GM12878 (cell line): ENCODE results near the gene MRAS. TPM values are rescaled to one million over a fixed set of nuclear protein-coding genes. Genes with fewer than 3 reads are reported as not detected.

ENCODE experiments used
- ATAC-seq: fragments of 200-7000 bp; cut with Tn5 transposase; 3 replicates; pipeline ENCODE4 v1.9.1; 2020; ENCODE audit warnings: mild to moderate bottlenecking, moderate library complexity
- BruUV-seq: library from RNA; stranded (reverse); fragments of 400-500 nt; replicated peaks from 2 replicates; lab custom pipeline; 2021; lab: Mats Ljungman, UMichigan
- CTCF ChIA-PET: fragments of 300-600 bp; sonication (Branson Sonifier 250); formaldehyde crosslinking; extraction: SDS; loops from one replicate; lab custom pipeline; 2021; ENCODE audit warnings: inconsistent platforms; lab: Yijun Ruan, JAX
- POLR2A ChIA-PET: fragments of 350-600 bp; formaldehyde crosslinking; extraction: SDS; loops from one replicate; lab custom pipeline; 2021; ENCODE audit warnings: inconsistent platforms; lab: Charles Lee
- RAD21 ChIA-PET: fragments of 300-600 bp; sonication (Branson Sonifier 250); formaldehyde crosslinking; loops from one replicate; lab custom pipeline; 2023; ENCODE audit warnings: antibody characterized with exemption; ENCODE audit not compliant: unreplicated experiment; lab: Charles Lee
- SMC1A ChIA-PET: fragments of 300-600 bp; sonication (Branson Sonifier 250); formaldehyde crosslinking; loops from one replicate; lab custom pipeline; 2023; ENCODE audit not compliant: unreplicated experiment, uncharacterized antibody; lab: Charles Lee
- DNase-seq: peaks from one replicate; pipeline ENCODE4 v3.0.0-alpha.2; 2011; ENCODE audit warnings: low read depth, low spot score
- FAIRE-seq: peaks from 3 replicates; lab custom pipeline; 2011; peaks lifted over from hg19 to GRCh38; lab: Jason Lieb, UNC
- H2AFZ ChIP-seq: 2 replicates; pipeline ENCODE4 v1.6.0; 2011; ENCODE audit warnings: low read depth, low read length, control low read depth; ENCODE audit not compliant: control insufficient read depth
- H3K27ac ChIP-seq: 2 replicates; pipeline ENCODE4 v1.5.1; 2011; ENCODE audit warnings: control low read depth; ENCODE audit not compliant: control insufficient read depth, insufficient read depth
- H3K27me3 ChIP-seq, 2 experiments: replicated peaks in 1 of 2; 2 replicates each; pipeline versions ENCODE4 v1.6.0 to v1.6.1; 2011; ENCODE audit warnings: low read length in 1 of 2; ENCODE audit not compliant: control insufficient read depth in 2 of 2, insufficient read depth in 2 of 2
- H3K36me3 ChIP-seq, 2 experiments: 2 replicates each; pipeline ENCODE4 v1.5.1; 2011; ENCODE audit warnings: low read length in 1 of 2; ENCODE audit not compliant: control insufficient read depth in 2 of 2, insufficient read depth in 2 of 2
- H3K4me1 ChIP-seq: 2 replicates; pipeline ENCODE4 v1.6.1; 2011; ENCODE audit warnings: mild to moderate bottlenecking, low read length, moderate library complexity, mixed read lengths; ENCODE audit not compliant: control insufficient read depth, insufficient read depth
- H3K4me2 ChIP-seq: 2 replicates; pipeline ENCODE4 v1.6.0; 2011; ENCODE audit warnings: control low read depth; ENCODE audit not compliant: control insufficient read depth, insufficient read depth
- H3K4me3 ChIP-seq: fragments of 200-600 bp; sonication (generic); 2 replicates; pipeline ENCODE4 v1.5.1; 2016
- H3K79me2 ChIP-seq: 2 replicates; pipeline ENCODE4 v1.6.0; 2011; ENCODE audit warnings: low read length; ENCODE audit not compliant: control insufficient read depth, insufficient read depth
- H3K9ac ChIP-seq: 2 replicates; pipeline ENCODE4 v1.8.0; 2011; ENCODE audit warnings: low read length, control low read depth, mixed read lengths; ENCODE audit not compliant: control insufficient read depth, insufficient read depth
- H3K9me3 ChIP-seq: replicated peaks from 3 replicates; pipeline ENCODE4 v1.5.1; 2011; ENCODE audit warnings: mild to moderate bottlenecking, low read length; ENCODE audit not compliant: control insufficient read depth, insufficient read depth
- H4K20me1 ChIP-seq: 2 replicates; pipeline ENCODE4 v1.6.0; 2011; ENCODE audit not compliant: control insufficient read depth, insufficient read depth
- EZH2 ChIP-seq: IDR thresholded peaks from 2 replicates; pipeline ENCODE4 v1.6.1; 2012; ENCODE audit warnings: low read depth, mild to moderate bottlenecking, control low read depth, inconsistent platforms, low read length, borderline replicate concordance; ENCODE audit not compliant: control insufficient read depth
- GABPA ChIP-seq: IDR thresholded peaks from 2 replicates; pipeline ENCODE4 v1.6.1; 2014; ENCODE audit warnings: antibody characterized with exemption, low read depth, mild to moderate bottlenecking, inconsistent platforms
- HCFC1 ChIP-seq: fragments of 150-350 bp; IDR thresholded peaks from 2 replicates; pipeline ENCODE4 v1.6.1; 2014; ENCODE audit warnings: low read length
- MTA3 ChIP-seq: IDR thresholded peaks from 2 replicates; pipeline ENCODE4 v1.6.1; 2012; ENCODE audit warnings: low read length, inconsistent platforms, borderline replicate concordance
- MYB ChIP-seq: fragments of 150-350 bp; IDR thresholded peaks from 2 replicates; pipeline ENCODE4 v1.6.1; 2014; ENCODE audit warnings: mild to moderate bottlenecking, low read depth, low read length, borderline replicate concordance
- RAD51 ChIP-seq: fragments of 450-650 bp; IDR thresholded peaks from 2 replicates; pipeline ENCODE4 v1.6.1; 2016; ENCODE audit warnings: moderate library complexity, mild to moderate bottlenecking, inconsistent platforms
- SREBF2 ChIP-seq: IDR thresholded peaks from 2 replicates; pipeline ENCODE4 v1.6.1; 2012; ENCODE audit warnings: mild to moderate bottlenecking, low read length
- SUZ12 ChIP-seq: fragments of 200-600 bp; sonication (generic); IDR thresholded peaks from one replicate; pipeline ENCODE4 v1.6.1; 2018; ENCODE audit warnings: antibody characterized with exemption, mild to moderate bottlenecking; ENCODE audit not compliant: unreplicated experiment
- YY1 ChIP-seq: IDR thresholded peaks from 2 replicates; pipeline ENCODE4 v1.6.1; 2011; ENCODE audit warnings: low read depth, mild to moderate bottlenecking, low read length
- WGBS: methylation state at CpG from one replicate; pipeline ENCODE4 v1.1.6; 2016; ENCODE audit warnings: low lambda C conversion rate; ENCODE audit not compliant: insufficient replicate concordance, insufficient coverage; ENCODE audit errors: missing lambda C conversion rate; 5-methylcytosine and 5-hydroxymethylcytosine counted together
- in situ Hi-C: fragments of 300-500 bp; cut with MboI; formaldehyde crosslinking; loops from 9 replicates; pipeline ENCODE4 v1.14.3; 2018; ENCODE audit warnings: mixed read lengths
- intact Hi-C: fragments of 100-400 bp; cut with micrococcal nuclease; formaldehyde crosslinking; loops from one replicate; pipeline ENCODE4 v1.14.2; 2022; ENCODE audit not compliant: unreplicated experiment
- polyA plus RNA-seq, 11 experiments: library from polyadenylated mRNA; depleted of rRNA in 4 of 11; unstranded in 6 of 11; stranded (reverse) in 5 of 11; fragments of >200 nt; fragmentation: Nextera tagmentation in 4 of 11; fragmentation: Illumina TruSeq in 1 of 11; extraction: Ambion mirVana in 4 of 11; extraction: Trizol in 1 of 11; gene quantifications; 1 replicate in 1 of 11; 2 replicates in 10 of 11; pipeline versions ENCODE4 v1.2.1 to v1.2.3, GENCODE V29; 2011 to 2016; ENCODE audit warnings: inconsistent platforms in 2 of 11, missing spikeins in 2 of 11, low read depth in 1 of 11
- total RNA-seq, 4 experiments: library from RNA; depleted of rRNA in 3 of 4; stranded (reverse); fragments of >200 nt in 3 of 4; fragmentation: Illumina TruSeq in 1 of 4; extraction: Trizol in 1 of 4; gene quantifications; 2 replicates each; pipeline versions ENCODE4 v1.2.1 to v1.2.3, GENCODE V29; 2013 to 2021
- TF ChIP-seq, protein P1 (sequence below): fragments of 450-650 bp; IDR thresholded peaks from 2 replicates; pipeline ENCODE4 v1.6.1; 2016; ENCODE audit warnings: mild to moderate bottlenecking
- TF ChIP-seq, protein P2 (sequence below): fragments of 450-650 bp; IDR thresholded peaks from 2 replicates; pipeline ENCODE4 v1.6.1; 2016; ENCODE audit warnings: mild to moderate bottlenecking
- TF ChIP-seq, protein P3 (sequence below): fragments of 450-650 bp; IDR thresholded peaks from 2 replicates; pipeline ENCODE4 v1.6.1; 2017; ENCODE audit warnings: borderline replicate concordance

The MRAS gene
- total and polyA plus RNA-seq, 10 of the 15 experiments (the other 5 are each of a cell fraction or from before 2014, with no cell fraction given): 0.01 to 0.44 (median 0.17) TPM; not detected in 6

DNA sequence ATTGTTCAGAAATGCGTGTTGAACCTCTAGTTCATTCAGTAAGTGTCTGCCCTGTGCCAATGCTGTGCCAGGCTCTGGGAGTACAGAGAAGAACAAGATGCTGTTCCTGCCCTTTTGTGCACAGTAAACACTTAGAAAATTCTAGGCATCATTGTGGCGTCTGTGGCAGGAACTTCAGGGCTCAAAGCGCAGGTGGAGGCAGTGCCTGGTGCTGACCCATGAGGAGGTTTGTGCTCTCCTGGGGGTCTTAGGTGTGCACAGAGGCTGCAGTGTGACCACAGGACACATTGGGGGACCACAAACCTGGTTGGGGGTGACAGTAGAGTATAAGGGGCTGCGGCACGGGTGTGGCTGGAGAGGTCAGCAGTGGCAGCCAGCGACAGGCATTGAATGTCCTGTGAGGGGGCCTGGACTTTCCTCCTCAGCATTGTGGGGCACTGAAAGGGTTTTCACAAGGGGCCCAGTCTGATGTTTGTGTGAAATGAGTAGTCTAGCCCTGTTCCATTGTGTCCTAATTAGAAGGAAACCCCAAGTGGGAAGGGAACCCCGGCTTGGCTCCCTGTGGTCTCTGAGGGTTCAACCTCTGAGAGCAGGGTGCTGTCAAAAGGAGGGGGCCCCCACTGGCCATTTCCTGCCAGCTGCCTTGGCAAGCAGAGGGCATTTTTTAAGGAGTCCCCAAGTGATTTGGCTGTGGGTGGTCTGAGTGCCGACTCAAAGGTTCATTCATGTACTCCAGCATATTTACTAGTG lies 20.9 kb downstream of the MRAS start:
- POLR2A ChIA-PET: no interaction called here
- FAIRE-seq (no peak), ATAC-seq (no peak), DNase-seq (no peak)
- in situ Hi-C loops (no loop called here), intact Hi-C loops (no loop called here)
- peaks cover 4% of the 10 kb centered on the region for H3K9me3 ChIP-seq
- no peak overlapping the region for H3K4me3 ChIP-seq
- WGBS: 46% methylated on average over 8 of the region's 8 CpGs
- H3K36me3 ChIP-seq: no peaks in the 10 kb centered on the region
- H4K20me1 ChIP-seq: peaks cover 2% of the 10 kb centered on the region; the same call in 1 of the 2 replicates
- no TSS peak for BruUV-seq
- no peak overlapping the region for H3K4me2 ChIP-seq
- RAD21 ChIA-PET: no interaction called here
- no peak overlapping the region for H3K9ac ChIP-seq
- CTCF ChIA-PET: no interaction called here
- SMC1A ChIA-PET: interaction anchor here (1.4 kb wide), 1 partner anchor 38 kb away, joined by 3 read pairs; no protein-coding TSS in a partner anchor
- H3K4me1 ChIP-seq: peaks cover 17% of the 10 kb centered on the region
- TF ChIP-seq SUZ12 (no peak), EZH2 (no peak), HCFC1 (no peak), MTA3 (no peak), RAD51 (no peak), SREBF2 (no peak), YY1 (no peak), GABPA (no peak), MYB (no peak)
- TF ChIP-seq, protein P1, sequence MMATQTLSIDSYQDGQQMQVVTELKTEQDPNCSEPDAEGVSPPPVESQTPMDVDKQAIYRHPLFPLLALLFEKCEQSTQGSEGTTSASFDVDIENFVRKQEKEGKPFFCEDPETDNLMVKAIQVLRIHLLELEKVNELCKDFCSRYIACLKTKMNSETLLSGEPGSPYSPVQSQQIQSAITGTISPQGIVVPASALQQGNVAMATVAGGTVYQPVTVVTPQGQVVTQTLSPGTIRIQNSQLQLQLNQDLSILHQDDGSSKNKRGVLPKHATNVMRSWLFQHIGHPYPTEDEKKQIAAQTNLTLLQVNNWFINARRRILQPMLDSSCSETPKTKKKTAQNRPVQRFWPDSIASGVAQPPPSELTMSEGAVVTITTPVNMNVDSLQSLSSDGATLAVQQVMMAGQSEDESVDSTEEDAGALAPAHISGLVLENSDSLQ: no peak
- TF ChIP-seq, protein P2, sequence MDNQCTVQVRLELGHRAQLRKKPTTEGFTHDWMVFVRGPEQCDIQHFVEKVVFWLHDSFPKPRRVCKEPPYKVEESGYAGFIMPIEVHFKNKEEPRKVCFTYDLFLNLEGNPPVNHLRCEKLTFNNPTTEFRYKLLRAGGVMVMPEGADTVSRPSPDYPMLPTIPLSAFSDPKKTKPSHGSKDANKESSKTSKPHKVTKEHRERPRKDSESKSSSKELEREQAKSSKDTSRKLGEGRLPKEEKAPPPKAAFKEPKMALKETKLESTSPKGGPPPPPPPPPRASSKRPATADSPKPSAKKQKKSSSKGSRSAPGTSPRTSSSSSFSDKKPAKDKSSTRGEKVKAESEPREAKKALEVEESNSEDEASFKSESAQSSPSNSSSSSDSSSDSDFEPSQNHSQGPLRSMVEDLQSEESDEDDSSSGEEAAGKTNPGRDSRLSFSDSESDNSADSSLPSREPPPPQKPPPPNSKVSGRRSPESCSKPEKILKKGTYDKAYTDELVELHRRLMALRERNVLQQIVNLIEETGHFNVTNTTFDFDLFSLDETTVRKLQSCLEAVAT: no peak
- TF ChIP-seq, protein P3, sequence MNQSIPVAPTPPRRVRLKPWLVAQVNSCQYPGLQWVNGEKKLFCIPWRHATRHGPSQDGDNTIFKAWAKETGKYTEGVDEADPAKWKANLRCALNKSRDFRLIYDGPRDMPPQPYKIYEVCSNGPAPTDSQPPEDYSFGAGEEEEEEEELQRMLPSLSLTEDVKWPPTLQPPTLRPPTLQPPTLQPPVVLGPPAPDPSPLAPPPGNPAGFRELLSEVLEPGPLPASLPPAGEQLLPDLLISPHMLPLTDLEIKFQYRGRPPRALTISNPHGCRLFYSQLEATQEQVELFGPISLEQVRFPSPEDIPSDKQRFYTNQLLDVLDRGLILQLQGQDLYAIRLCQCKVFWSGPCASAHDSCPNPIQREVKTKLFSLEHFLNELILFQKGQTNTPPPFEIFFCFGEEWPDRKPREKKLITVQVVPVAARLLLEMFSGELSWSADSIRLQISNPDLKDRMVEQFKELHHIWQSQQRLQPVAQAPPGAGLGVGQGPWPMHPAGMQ: no peak
- no peak overlapping the region for H2AFZ ChIP-seq
- H3K27ac ChIP-seq: no peak overlapping the region
- H3K79me2 ChIP-seq: no peaks in the 10 kb centered on the region
- H3K27me3 ChIP-seq: peaks cover 6 to 9% of the 10 kb centered on the region in 2 experiments
